ENCODE results near the gene HMCN2.

- TF ChIP-seq EZH2 (IDR thresholded peaks at IDR 0.05; ENCODE audit: insufficient read depth, poor library complexity, severe bottlenecking) = no peak
- no peak for TF ChIP-seq EZH2phosphoT487 (IDR thresholded peaks at IDR 0.05; ENCODE audit: insufficient read depth, low read depth)
These were observed 93.4 kb downstream of the HMCN2 start for GRCh38 chr9:130358928-130359327.

All from GM23248 (cell line).